ENCODE data around the gene TMED9.

Gene TMED9

GRCh38 chr5:177595026-177595585 lies 3.1 kb downstream of the TMED9 start:
- Histone ChIP-seq H3K4me2 (ENCODE audit: insufficient read depth, low read length) (no peak overlapping the region), H3K27me3 (ENCODE audit: insufficient read depth, low read length, poor library complexity) (no peaks in the 10 kb centered on the region), H2AFZ (ENCODE audit: low read depth, low read length) (no peak overlapping the region), H3K4me3 (ENCODE audit: low read depth in 1 of 2, low read length in 2 of 2) (no peak overlapping the region), H3K36me3 (ENCODE audit: insufficient read depth, low read length) (peaks cover 37% of the 10 kb centered on the region), H4K20me1 (ENCODE audit: insufficient read depth, low read length) (peaks cover 11% of the 10 kb centered on the region), H3K4me1 (ENCODE audit: insufficient read depth, low read length) (peaks cover 35% of the 10 kb centered on the region), H3K9me3 (ENCODE audit: insufficient read depth, low read length, severe bottlenecking) (no peaks in the 10 kb centered on the region), H3K27ac (ENCODE audit: low read length) (no peak overlapping the region), H3K9ac (ENCODE audit: low read depth, low read length) (no peak overlapping the region), H3K79me2 (ENCODE audit: insufficient read depth, low read length) (peaks cover 25% of the 10 kb centered on the region)
- DNase-seq (no peak), ATAC-seq (ENCODE audit: insufficient read depth, low read depth) (no peak)
- TF ChIP-seq EZH2 (IDR thresholded peaks at IDR 0.05; ENCODE audit: borderline replicate concordance, low read depth, low read length, severe bottlenecking) = no peak
- no peak for TF ChIP-seq CTCF (IDR thresholded peaks at IDR 0.05; ENCODE audit: borderline replicate concordance, extremely low read depth, low read length, poor library complexity, severe bottlenecking)

- TF ChIP-seq EZH2 (IDR thresholded peaks at IDR 0.05; ENCODE audit: borderline replicate concordance, low read depth, low read length, severe bottlenecking) (no peak), CTCF (IDR thresholded peaks at IDR 0.05; ENCODE audit: borderline replicate concordance, extremely low read depth, low read length, poor library complexity, severe bottlenecking) (no peak)
- Histone ChIP-seq H3K4me1 (ENCODE audit: insufficient read depth, low read length) (peaks cover 43% of the 10 kb centered on the region), H2AFZ (ENCODE audit: low read depth, low read length) (no peak overlapping the region), H3K4me2 (ENCODE audit: insufficient read depth, low read length) (no peak overlapping the region), H3K36me3 (ENCODE audit: insufficient read depth, low read length) (peaks cover 37% of the 10 kb centered on the region), H3K27me3 (ENCODE audit: insufficient read depth, low read length, poor library complexity) (no peaks in the 10 kb centered on the region), H3K27ac (ENCODE audit: low read length) (no peak overlapping the region), H3K9me3 (ENCODE audit: insufficient read depth, low read length, severe bottlenecking) (no peaks in the 10 kb centered on the region), H4K20me1 (ENCODE audit: insufficient read depth, low read length) (peaks cover 13% of the 10 kb centered on the region), H3K9ac (ENCODE audit: low read depth, low read length) (no peak overlapping the region), H3K79me2 (ENCODE audit: insufficient read depth, low read length) (peaks cover 36% of the 10 kb centered on the region), H3K4me3 (ENCODE audit: low read depth in 1 of 2, low read length in 2 of 2) (no peak overlapping the region)
- ATAC-seq (ENCODE audit: insufficient read depth, low read depth) (no peak), DNase-seq (no peak)
These were observed 4.2 kb downstream of the TMED9 start for GRCh38 chr5:177595991-177596774.

GRCh38 chr5:177596775-177597238 lies 4.8 kb downstream of the TMED9 start:
- no peak overlapping the region for H2AFZ ChIP-seq (ENCODE audit: low read depth, low read length)
- H3K79me2 ChIP-seq (ENCODE audit: insufficient read depth, low read length) = peaks cover 36% of the 10 kb centered on the region
- H3K4me2 ChIP-seq (ENCODE audit: insufficient read depth, low read length) = no peak overlapping the region
- no peak overlapping the region for H3K4me3 ChIP-seq (ENCODE audit: low read depth in 1 of 2, low read length in 2 of 2)
- H3K4me1 ChIP-seq (ENCODE audit: insufficient read depth, low read length) = peaks cover 43% of the 10 kb centered on the region
- no peak for DNase-seq
- H3K36me3 ChIP-seq (ENCODE audit: insufficient read depth, low read length) = peaks cover 37% of the 10 kb centered on the region
- no peaks in the 10 kb centered on the region for H3K27me3 ChIP-seq (ENCODE audit: insufficient read depth, low read length, poor library complexity)
- H3K9me3 ChIP-seq (ENCODE audit: insufficient read depth, low read length, severe bottlenecking) = no peaks in the 10 kb centered on the region
- no peak overlapping the region for H3K27ac ChIP-seq (ENCODE audit: low read length)
- TF ChIP-seq CTCF (IDR thresholded peaks at IDR 0.05; ENCODE audit: borderline replicate concordance, extremely low read depth, low read length, poor library complexity, severe bottlenecking) (no peak), EZH2 (IDR thresholded peaks at IDR 0.05; ENCODE audit: borderline replicate concordance, low read depth, low read length, severe bottlenecking) (no peak)
- H3K9ac ChIP-seq (ENCODE audit: low read depth, low read length) = no peak overlapping the region
- ATAC-seq (ENCODE audit: insufficient read depth, low read depth) = no peak
- peaks cover 16% of the 10 kb centered on the region for H4K20me1 ChIP-seq (ENCODE audit: insufficient read depth, low read length)
